Esophagus muscularis mucosa (tissue), 4 donors: ENCODE measurements around the gene BNC2.

Experiments used
- EP300 ChIP-seq: sonication (generic); formaldehyde crosslinking; IDR thresholded peaks from one replicate; pipeline ENCODE4 v1.6.1; 2017; ENCODE audit warnings: antibody characterized with exemption
- POLR2AphosphoS5 ChIP-seq, 2 donors: sonication (generic); formaldehyde crosslinking; IDR thresholded peaks; one replicate each; pipeline ENCODE4 v1.6.1; 2017; ENCODE audit warnings: antibody characterized with exemption in 2 of 2
- TF ChIP-seq, protein P1 (sequence below), 3 experiments: fragments of 200-600 bp in 2 of 3; fragments of 450-650 bp in 1 of 3; sonication (generic) in 2 of 3; IDR thresholded peaks; one replicate each; pipeline ENCODE4 v1.5.1; 2017 to 2019; ENCODE audit warnings: antibody characterized with exemption in 3 of 3, mild to moderate bottlenecking in 2 of 3, moderate library complexity in 1 of 3

DNA sequence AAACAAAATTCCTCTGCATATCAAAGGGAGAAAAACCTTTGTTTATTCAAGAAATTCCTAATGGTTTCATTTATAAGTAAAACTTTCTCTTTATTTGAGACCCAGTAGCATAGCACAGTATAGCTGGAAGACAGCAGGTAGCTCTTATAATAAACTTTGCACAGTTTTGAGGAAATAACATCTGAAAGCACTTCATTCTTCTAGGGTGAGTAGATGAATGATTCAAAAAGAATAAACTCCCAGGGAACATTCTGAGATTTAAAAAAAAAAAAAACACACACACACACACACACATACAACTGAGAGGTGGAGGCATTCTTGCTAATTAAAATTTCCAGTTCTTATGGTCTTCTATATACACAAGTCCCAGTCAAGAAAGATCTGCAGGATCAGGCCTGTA is 197.3 kb downstream of the BNC2 start:
- TF ChIP-seq, protein P1, sequence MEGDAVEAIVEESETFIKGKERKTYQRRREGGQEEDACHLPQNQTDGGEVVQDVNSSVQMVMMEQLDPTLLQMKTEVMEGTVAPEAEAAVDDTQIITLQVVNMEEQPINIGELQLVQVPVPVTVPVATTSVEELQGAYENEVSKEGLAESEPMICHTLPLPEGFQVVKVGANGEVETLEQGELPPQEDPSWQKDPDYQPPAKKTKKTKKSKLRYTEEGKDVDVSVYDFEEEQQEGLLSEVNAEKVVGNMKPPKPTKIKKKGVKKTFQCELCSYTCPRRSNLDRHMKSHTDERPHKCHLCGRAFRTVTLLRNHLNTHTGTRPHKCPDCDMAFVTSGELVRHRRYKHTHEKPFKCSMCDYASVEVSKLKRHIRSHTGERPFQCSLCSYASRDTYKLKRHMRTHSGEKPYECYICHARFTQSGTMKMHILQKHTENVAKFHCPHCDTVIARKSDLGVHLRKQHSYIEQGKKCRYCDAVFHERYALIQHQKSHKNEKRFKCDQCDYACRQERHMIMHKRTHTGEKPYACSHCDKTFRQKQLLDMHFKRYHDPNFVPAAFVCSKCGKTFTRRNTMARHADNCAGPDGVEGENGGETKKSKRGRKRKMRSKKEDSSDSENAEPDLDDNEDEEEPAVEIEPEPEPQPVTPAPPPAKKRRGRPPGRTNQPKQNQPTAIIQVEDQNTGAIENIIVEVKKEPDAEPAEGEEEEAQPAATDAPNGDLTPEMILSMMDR (IDR thresholded peaks at IDR 0.05): no peak
- no peak for TF ChIP-seq EP300
- no peak for TF ChIP-seq POLR2AphosphoS5 (IDR thresholded peaks at IDR 0.05)
